HFF-Myc (cell line): ENCODE data around the gene SSR2.

Source experiments
- DNase-seq: peaks from one replicate; pipeline ENCODE4 v3.0.0-alpha.2; 2011; ENCODE audit warnings: low read depth; ENCODE audit errors: extremely low read depth
- H3K4me3 ChIP-seq: replicated peaks from 2 replicates; pipeline ENCODE4 v1.5.1; 2011; ENCODE audit warnings: low read depth, mild to moderate bottlenecking, control low read depth, low read length
- TF ChIP-seq, protein P1 (sequence below): IDR thresholded peaks from 2 replicates; pipeline ENCODE4 v1.5.1; 2012; ENCODE audit warnings: mild to moderate bottlenecking, low read depth, low read length, control low read depth; ENCODE audit errors: missing control alignments

SSR2 gene

DNA sequence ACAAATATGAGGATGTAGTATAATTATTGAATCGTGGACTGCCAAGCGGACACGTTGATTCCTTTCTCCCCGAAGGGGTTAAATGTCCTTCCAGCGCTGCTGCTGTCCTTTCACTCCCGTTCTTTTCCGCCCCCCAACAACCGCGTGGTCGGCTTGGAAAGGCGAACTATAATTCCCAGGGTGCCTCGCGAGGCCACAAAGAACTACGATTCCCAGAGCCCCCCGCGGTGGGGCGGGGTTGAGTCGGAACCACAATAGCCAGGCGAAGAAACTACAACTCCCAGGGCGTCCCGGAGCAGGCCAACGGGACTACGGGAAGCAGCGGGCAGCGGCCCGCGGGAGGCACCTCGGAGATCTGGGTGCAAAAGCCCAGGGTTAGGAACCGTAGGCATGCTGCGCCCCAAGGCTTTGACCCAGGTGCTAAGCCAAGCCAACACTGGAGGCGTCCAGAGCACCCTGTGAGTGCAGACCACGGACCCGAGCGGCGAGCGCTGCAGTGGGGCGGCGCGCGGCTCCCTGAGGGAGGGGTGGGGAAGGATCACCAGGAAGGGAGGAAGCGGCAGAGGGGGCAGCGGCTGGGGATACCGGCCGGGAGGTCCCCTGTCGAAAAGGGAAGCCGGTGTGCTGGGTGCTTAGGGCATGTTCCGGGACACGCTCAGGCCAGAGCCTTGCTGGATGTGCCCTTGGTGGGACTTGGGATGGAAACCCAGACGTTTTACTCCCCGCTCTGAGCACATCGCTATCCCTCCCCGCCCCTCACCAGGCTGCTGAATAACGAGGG, 33.9 kb upstream of the SSR2 start, which contains the start of gene LAMTOR2:
Gene LAMTOR2, plus strand, starts transcription at position 283 of the 781 bp plus-strand sequence. Its CDS starts 108 bp downstream, at position 391.
- peak within 1 kb of the TSS; percentile 83 for H3K4me3 ChIP-seq
- peak; percentile 92 for DNase-seq

DNA sequence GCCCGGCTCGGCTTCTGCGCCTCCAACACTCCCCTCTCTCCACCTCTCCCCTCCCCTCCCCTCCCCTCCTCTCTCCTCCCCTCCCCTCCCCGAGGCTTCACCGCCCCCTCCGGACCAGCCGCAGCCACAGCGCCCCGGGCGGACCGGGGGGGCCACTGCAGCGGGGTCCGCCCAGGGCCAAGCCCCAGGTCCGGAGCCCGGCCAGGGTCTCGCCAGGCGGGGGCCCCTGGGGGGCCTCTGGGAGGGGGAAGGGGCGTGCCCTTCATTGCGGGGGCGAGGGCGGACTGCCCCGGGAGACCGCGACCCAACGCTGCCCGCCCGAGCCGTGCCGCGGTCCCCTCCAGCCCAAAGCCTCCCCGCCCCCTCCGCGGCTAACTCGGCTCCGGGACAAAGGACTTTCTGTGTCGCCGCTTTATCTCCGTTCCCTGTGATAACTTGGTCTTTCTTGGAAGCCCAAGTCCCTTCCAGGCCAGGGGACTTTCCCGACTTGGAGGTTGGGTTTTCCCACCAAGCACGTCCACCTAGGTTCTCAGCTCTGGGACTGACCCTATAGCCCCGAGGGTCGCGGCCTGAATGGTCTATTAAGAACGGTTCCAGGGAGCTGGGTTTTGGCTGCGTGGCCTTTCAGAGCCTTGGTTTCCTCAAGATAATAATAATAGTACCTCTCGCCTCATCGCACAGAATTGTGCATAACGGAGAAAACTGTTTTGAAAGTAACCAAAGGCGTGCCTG, 33.2 kb upstream of the SSR2 start, which contains the start of gene UBQLN4:
Gene UBQLN4, minus strand, starts transcription at position 31 of the 732 bp plus-strand sequence. CDS start 97 bp downstream, outside the sequence.
- TF ChIP-seq, protein P1, sequence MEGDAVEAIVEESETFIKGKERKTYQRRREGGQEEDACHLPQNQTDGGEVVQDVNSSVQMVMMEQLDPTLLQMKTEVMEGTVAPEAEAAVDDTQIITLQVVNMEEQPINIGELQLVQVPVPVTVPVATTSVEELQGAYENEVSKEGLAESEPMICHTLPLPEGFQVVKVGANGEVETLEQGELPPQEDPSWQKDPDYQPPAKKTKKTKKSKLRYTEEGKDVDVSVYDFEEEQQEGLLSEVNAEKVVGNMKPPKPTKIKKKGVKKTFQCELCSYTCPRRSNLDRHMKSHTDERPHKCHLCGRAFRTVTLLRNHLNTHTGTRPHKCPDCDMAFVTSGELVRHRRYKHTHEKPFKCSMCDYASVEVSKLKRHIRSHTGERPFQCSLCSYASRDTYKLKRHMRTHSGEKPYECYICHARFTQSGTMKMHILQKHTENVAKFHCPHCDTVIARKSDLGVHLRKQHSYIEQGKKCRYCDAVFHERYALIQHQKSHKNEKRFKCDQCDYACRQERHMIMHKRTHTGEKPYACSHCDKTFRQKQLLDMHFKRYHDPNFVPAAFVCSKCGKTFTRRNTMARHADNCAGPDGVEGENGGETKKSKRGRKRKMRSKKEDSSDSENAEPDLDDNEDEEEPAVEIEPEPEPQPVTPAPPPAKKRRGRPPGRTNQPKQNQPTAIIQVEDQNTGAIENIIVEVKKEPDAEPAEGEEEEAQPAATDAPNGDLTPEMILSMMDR, result peak; percentile 37
- H3K4me3 ChIP-seq, result peak within 1 kb of the TSS; percentile 83
- DNase-seq, result peak; percentile 32

More for the DNA sequence above, 33.9 kb upstream of the SSR2 start, which contains the start of gene LAMTOR2:
- TF ChIP-seq, protein P1, result no peak

DNA sequence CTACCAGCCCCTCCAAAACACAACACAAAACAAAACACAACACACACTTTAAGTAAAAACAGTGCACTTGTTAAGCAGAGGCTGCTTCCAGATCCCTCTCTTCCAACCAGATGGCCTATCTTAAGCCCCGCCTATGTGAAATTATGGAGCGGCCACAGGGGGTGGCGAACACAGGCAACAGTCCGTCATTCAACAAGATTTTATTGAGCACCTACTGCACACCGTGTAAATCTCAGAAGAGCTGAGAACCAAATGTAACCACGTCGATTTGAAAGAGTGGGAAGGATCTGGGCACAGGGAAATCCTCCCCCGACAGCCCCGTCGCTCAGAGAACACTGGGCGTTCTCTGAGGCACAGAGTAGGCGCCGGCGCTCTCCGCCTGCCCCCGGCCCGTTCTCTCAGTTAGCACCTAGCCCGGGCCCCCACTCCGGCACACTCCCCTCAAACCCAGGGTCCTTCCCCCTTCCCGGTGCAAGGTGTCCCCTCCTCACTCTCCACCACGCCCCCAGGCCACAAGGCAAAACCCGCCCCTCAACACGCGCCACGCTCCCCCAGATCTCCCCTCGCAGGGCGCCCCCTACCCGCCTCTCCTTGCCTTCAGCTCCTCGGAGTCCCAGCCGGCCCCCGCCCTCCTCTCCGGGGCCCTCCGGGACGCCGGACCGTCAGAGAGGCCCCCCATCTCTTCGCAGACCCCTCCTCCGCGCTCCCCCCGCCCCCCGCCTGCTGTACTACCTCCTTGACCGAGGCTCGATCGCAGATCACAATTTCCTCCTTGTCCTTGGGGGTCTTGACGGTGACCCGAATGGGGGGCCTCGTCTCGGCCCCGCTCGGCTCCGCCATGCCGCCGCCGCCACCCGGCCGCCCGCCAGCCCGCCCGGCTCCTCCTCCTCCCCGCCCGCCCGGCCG, 32.4 kb upstream of the SSR2 start:
- TF ChIP-seq, protein P1, result peak; percentile 20
- peak overlapping the region; percentile 83 for H3K4me3 ChIP-seq
- peak; percentile 43 for DNase-seq

DNA sequence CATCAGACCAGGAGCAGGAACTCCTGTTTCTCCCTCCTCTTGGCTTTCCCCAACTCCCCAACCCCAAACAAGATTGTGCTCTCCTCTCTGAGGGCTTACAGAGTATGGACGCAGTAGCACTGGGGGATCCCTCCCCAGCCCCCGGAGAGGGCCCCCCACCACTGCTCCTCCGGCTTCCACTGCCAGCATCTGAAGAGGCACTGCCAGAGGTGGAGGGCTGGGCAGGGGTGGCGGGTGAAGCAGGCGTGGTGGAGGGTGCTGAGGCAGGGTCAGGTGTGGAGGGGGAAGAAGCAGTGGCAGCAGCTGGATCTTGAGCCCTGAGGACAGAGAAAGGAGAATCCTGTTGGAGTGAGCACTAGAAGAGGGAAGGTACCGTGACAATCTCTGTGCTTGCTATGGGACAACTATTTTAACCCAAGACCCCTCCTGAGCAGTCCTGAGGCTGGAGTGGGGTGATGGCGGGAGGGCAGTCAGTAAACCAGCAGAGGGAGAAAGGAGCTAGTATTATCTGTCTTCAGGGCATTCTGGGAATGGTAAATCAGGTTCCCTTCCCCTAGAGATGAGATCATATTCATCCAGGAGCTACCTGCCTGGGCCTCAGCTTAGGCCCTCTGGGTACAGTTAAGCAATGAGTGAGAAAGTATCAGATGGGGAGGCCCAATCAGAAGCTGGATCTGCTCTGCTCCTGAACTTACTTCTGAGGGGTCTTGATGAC, 30.4 kb upstream of the SSR2 start:
- no peak overlapping the region for H3K4me3 ChIP-seq
- TF ChIP-seq, protein P1, result no peak
- DNase-seq, result no peak

DNA sequence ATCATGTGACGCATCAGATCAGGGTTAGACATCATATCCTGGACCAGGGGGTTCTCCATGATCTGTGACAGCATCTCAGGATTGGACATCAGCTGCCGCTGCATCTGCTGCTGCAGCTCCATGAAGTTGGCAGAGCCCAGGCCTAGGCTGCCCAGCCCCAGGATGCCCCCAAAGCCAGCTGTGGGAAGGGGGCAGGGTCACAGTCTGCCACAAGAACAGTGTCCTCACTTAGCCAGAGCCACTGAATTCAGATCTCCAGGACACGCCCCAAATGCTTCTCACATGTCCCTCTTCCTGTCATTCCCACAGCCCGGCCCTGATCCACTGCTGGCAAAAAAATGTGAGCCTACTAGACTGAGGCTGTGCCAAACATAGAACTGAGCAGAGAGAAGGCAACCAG, 29.6 kb upstream of the SSR2 start:
- no peak overlapping the region for H3K4me3 ChIP-seq
- TF ChIP-seq, protein P1, result no peak
- DNase-seq, result no peak

DNA sequence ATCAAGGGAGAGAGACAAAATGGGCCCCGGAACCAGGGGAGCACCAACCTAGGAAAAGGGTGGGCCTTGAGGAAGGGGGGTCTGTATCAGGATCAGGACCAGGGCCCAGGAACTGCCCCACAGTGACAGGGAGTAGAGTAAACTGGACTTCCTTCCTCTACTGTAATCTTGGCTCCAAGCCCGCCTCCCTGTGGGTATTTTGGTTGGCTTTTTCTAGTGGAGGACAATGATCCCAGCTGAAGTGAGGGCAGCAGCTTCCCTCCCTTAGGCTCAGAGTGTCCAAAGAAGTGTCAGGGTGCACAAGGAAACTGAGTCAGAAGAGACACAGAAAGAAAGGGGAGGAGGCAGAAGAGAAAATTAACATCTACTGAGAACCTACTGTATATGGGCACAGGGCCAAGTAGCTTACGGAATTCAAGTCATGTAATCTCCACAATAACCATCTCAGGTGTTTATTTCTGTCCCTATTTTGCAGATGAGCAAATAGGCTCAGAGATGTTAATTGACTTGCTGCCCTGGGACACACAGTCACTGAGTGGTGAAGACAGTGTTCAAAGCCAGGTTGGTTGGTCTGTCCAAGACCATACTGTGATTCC, 28.0 kb upstream of the SSR2 start:
- no peak for DNase-seq
- TF ChIP-seq, protein P1, result no peak
- no peak overlapping the region for H3K4me3 ChIP-seq
